ENCODE measurements around the gene PPP2R1B.
A peak's percentile ranks its signal among the peaks of the same experiment; 100 is the strongest.
"Not testable (repeated sequence)": the region's sequence is repeated elsewhere in the genome, so short reads cannot be mapped to it uniquely, and the experiment has no call there.

Gene PPP2R1B

DNA sequence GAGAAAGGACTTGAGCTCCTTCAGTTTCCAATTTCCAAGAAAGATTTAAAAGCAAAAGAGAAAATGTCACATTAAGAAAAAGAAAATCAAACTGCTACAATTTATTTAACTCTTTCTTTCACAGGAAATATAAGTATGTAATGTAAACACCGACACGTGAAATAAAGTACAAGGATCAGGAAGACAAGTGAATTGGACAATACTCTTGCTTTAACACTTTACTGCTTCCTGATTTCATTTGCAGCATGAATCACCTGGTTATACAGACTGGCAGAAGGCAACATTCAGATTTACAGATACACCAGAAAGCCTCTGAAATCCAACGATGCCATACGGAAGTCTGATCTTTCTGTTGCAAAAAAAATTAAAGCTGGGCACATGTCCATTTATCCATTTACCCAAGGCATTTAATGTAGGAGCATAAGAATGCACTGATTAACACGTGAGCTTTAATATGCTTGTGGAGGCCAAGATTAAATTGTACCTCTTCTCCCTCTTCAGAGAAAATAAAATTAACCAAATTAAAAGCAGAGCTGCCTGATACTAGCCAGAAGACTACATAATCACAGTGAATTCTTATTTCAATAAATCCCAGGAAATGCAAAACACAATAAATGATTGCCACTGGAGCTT lies 16.0 kb upstream of the PPP2R1B start:
- DNase-seq, result no peak

DNA sequence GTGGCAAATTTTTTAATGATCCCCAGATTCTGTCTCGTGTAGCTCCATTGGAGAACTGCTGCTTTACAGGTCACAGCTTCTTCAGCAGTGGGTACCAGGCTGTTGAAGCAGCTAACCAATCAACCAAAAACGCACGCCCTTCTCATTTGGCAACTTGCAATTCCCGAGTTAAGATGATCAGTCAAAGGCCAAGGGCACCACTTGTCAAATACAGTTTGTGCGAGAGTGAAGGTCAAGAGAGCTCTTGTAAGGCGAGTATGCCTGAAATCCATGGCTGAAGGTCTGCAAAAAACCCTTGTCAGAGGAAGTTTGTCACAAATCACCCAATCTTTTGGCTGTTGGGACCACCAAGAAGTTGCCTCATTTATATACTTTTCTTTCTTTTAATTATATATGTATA lies 12.9 kb upstream of the PPP2R1B start:
- no peak for DNase-seq

DNA sequence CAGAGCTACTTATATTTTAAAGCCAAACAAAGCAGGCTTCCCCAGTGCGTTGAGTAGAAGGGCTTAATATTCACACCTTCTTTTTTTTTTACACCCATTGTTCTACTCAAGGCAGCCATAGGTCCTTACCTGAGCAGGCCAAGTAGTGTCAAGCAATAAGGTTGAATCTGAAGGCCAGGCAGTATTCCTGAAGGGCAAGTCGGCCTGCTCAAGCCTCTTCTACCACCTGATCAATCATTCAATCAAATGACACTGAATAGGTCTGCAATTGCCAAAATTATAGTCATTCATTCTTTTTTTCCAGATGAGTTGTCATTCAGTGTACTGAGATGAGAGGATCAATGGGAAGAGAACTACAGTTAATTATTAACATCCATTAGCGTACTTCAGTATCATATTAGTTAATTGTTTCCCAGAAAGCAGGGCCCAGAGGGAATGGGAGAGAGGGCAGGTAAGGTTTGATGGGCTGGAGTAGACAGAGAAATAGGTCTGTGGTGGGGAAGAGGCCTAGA lies 11.9 kb upstream of the PPP2R1B start:
- DNase-seq, result no peak

DNA sequence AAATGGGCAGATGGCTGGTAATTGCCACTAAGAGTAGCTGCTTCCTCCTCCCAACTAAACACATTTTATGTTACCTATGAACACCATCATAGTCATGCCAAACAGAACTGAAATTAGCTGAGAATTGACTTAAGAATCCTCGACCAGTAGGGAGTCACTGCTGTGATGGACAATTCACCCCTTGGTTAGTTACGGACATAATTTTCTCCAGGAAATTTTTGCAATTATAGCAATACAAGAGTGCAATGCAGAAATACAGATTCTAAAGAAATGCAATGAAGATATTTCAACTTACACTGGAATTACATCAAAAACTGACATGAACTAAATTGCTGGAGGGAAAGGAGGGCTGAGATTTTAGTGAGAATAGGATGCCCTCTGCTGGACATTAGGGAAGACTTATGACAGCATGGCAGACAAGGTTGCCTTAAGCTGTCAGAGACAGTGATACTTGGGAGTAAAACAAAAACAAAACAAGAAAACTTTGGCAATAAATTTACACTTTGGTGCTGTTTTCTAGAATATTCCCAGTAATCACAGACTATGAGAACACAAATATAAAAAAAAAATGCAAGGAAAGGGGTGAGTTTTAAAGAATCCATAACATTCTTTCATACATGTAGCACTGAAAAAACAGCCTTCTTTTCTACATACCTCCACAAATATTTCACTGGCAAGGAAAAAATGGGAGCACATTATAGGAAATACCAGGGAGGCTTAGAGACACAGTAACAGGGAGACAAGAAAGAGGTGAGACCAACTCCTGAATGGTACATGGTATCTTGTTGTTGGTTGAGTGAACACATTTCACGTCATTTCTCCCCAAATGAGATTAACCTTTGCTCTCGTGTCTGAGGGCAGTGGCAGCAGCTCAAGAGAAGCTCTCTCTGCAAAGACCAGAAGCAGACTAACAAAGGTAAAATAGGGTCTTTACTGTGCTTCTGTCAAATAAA lies 11.2 kb upstream of the PPP2R1B start:
- peak in 1 of 2 donors; percentile 53 for DNase-seq

DNA sequence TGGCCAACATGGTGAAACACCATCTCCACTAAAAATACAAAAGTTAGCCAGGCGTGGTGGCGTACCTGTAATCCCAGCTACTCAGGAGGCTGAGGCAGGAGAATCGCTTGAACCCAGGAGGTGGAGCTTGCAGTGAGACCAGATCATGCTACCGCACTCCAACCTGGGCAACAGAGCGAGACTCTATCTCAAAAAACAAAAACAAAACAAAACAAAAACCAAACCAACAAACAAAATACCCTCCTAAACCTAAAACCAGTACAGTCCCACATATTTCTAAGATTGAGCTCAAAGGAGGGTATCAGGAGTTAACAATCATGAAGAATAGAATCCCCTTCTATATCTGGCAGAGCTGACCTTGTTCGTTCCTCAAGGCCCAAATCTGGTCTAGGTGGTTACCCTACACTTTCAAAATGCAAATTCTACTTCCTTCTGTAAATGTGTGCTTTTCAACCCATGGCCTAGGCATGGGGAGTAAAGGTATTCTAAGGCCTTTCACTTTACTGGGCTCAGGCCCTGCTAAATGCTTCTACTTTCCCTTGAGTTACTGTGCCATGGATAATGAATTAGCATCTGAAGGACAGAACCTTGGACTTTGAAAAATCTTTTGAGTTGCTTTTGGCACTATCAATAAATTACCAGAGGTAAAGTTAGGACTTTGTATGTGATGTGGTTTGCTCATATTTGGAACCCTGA lies 10.4 kb upstream of the PPP2R1B start:
- DNase-seq, result no peak

DNA sequence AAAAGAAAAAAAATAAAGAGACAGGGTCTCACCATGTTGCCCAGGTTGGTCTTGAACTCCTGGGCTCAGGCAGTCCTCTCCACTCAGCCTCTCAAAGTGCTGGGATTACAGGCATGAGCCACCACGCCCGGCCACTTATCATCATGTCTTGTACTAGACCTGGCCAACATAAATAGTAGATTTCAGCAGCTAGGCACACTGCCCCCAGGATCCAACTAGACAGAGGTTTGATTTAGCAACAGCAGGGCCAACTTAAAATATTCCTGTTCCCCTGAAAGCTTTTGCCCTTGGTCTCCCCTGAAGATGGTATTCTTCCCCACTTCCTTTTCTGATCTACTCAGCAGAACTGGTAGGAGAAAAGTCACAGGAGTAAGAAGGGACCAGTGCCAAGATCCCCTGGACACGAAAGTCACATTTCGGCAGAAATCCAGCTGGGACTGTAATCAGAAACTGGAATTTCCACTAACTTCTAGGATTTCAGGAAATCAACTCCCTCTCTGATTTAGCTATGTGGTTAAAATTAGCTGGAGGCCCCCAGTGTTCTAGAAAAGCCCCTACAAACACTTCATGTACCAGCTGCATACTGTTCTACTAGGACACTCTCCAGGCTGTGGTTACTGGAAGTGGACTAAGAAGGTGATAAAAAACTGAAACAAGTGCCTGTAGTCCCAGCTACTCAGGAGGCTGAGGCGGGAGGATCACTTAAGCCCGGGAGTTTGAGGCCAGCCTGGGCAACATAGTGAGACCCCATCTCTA lies 8.9 kb upstream of the PPP2R1B start:
- DNase-seq, result no peak

DNA sequence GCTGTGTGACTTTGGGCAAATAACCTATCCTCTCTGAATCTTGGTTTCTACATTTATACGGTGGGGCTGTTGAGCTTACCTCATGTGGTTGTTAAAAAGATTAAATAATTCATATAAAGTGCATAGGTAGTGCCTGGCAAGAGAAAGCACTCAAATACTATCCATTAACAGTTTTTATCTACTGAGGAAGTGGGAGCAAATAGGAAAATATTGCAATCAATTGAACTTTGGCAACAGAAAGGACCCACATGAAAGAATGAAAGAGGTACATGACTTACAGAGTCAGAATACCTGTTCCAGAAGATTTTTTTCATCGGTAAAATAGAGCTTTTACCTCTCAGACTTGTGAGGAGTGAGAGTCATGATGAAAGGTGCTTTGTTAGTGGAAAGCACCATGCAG lies 6.3 kb upstream of the PPP2R1B start:
- DNase-seq, result no peak

DNA sequence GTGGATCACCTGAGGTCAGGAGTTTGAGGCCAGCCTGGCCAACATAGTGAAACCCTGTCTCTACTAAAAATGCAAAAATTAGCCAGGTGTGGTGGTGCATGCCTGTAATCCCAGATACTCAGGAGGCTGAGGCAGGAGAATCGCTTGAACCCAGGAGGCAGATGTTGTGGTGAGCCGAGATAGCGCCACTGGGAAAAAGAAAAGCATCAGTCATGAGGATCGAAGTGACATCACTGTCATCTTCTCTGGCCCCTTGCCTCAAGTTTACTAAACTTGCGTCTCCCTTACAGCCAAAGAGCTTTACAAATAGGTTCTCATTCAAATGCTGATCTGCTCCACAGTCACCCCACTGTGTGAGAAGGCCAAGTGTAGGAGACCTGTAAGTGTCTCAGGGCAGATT lies 5.0 kb upstream of the PPP2R1B start:
- not testable (repeated sequence) for DNase-seq

DNA sequence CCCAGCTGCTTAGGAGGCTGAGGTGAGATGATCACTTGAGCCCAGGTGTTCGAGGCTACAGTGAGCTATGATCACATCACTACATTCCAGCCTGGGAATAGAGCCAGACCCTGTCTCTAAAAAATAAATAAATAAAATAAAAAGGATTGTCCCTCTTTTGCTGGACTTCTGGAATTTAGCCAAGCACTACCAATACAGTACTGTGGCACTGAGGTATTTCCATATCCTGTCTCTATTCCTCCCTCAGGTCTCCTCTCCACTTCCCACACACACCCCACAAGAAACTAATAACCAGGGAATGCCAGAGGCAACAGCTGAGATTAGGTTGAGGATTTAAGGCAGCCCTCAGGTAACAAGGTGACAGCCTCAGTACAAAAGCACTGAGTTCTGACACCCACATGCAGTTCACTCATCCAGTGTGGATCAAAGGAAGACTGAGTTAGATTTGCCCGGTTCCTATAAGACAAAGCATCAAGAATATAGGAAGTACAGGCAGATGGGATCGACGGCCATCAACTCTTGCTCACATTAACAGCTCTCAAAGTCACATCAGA lies 4.5 kb upstream of the PPP2R1B start:
- no peak for DNase-seq

DNA sequence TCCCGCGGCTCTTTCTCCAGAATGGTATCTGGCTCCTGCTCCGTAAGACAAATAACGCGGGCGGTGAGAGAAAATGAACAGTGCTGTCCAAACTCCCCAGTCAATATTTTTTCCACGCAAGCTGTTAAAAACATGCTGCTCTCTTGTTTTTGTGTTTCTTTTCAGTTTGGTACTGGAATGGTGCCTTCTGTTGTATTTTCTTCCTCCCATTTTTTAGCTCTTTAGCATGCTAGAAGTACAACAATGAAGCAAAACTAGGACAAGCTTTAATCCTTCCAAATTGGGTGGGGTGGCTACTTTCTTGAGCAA lies 599 bp upstream of the PPP2R1B start:
- DNase-seq, result no peak

DNA sequence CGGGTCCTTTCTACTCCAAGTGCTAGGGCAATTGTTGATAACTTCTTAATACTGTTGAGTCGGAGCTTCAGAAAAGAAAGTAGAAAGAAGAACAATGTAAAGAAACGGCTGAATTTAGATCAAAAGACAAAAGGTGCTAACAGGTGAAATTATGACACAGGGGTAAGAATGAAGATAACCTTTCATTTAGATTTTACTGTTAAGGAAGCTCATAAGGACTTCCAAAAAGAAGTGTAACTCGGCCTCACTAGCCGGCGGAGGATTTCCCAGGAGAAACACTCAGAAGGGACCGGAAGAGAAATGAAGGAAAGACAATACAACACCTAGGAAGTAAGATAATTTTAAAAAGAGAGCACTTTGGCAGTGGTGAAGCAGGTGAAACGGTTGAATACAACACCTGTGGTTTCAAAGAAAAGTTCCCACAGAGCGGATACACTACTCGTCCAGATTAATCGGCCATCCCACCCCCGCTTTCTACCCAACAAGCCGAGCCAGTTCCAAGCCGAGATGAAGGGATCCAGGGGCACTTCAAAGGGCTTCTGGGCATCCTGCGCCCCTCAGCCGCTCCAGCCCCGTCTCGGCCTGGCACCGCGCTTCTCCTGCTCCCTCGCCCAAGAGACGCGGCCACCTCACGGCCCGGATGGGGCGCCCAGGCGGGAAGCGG lies 737 bp downstream of the PPP2R1B start:
- DNase-seq, result no peak

DNA sequence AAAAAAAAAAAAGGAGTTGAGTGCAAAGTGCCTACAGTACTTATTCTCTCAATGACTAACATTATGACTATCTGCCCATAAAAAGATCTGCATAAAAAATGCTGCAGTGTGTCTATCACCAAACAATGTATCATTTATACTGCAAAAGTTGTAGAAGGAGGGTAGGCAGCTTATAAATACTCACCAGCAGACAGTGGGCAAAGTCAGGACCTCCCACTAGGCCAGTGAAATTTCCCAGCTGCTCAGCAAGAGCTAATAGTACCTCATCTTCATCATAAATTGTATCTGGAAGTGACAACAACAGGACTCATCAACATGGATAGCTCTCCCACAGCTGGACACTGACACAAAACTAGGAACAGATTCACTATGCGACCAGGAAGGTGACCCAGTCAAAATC lies 1.6 kb downstream of the PPP2R1B start:
- no peak for DNase-seq

DNA sequence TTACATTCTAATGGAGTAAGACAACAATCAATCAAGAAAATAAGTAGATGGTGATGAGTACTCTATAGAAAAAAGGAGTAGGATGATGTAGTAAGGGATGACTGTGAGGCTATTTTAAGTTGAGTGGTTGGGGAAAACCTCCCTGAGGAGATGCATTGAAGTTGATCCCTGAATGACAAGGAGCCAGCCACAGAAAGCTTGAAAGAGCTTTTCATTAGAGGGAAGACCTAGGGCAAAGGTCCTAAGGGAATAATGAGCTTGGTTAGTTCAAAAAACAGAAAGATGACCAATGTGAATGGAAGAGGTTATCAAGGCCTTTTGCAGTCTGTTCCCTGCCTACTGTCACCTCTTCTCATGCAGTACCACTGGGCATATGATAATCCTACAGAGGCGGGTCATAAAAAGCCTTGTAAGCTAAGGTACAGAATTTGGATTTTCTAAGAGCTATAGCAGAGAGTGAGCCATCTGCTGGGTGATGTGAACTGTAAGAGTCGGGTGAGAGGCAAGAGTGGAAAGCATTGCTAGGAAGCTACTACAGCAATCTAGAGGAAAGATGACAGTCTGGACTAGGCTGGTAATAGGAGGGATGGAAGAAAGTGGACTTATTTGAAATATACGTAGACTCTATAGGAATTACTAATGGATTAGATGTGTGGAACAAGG lies 3.1 kb downstream of the PPP2R1B start:
- DNase-seq, result no peak

DNA sequence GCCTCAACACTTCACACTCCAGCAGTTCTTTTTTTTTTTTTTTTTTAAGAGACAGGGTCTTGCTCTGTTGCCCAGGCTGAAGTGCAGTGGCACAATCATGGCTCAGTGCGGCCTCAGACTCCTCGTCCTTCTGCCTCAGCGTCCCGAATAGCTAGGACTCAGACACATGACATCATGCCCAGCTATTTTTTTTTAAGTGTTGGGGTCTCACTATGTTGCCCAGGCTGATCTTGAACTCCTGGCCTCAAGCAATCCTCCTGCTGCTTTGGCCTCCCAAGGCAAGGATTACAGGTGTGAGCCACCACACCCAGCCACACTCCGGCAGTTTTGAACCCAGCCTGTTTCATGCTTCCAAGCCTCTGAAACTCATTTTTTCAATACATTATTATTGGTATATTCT lies 3.7 kb downstream of the PPP2R1B start:
- DNase-seq, result no peak

DNA sequence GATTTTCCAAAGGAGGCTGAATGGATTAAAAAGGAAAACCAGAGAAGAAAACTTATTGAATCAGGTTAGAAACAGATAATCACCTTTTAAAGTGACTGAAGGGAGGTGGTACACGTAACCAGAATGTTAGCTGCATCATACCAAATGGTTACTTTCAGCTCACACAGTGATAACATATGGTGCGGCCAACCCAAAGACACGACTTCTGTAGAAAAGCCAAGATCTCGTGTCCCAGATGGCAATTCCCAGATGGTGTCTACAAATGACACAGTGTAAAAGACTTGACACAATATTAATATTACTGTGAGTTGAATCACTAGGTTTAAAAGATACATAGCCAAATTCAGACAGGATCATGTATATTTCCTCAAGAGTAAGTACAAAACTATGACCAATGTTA lies 5.2 kb downstream of the PPP2R1B start:
- no peak for DNase-seq

DNA sequence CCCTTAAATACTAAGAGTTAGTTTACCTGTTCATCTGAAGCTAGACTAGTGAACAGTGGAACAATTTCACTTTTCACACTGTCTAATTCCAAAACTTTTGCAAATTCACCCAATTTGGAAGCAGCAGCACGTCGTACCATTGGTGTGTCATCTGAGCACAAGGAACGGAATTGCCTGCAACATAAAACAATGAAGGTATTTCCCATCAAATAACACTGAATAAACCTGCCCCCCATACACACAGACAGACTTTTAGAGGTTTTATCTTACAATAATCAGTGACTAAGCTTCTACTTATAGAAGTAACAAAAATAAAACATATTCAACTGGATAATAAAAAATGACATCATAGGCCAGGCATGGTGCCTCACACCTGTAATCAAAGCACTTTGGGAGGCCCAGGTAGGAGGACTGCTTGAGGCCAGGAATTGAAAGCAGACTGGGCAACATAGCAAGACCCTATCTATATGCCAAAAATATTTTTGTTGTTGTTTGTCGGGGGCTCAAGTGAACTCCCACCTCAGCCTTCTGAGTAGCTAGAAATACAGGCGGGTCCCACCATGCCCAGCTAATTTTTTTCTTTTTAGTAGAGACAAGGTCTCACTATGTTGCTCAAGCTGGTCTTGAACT lies 6.3 kb downstream of the PPP2R1B start:
- no peak for DNase-seq

DNA sequence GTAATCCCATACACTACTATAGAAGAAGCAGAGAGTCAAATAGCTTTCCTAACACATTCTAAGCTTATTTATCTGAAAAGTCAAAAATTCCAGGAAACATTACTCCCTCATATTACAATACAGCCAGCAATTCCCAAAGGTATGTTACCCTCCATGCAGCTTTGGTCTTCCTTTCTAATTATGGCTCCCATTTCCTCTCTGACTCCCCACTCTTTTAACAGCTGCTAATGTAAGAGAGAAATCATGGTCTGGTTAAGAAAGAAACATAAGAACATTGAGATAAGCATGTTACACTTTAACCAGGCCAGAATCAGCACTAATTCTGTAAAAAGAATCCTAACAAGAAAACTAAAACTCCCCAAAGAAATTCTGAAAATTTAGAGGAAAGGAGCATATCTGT lies 6.8 kb downstream of the PPP2R1B start:
- no peak for DNase-seq

DNA sequence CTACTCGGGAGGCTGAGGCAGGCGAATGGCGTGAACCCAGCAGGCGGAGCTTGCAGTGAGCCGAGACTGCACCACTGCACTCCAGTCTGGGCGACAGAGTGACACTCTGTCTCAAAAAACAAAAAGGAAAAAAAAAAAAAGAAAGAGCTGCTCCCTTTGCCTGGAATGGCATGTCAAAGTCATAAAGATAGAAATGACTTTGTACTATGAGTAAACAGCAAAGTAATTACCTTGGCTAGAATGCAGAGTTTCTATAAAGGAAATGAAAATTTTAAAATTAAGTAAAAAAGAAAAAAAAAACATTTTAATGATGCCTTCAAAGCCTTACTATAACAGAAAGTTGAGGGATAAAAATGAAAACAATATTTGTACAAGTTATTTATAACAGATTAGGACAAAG lies 10.1 kb downstream of the PPP2R1B start:
- DNase-seq, result no peak

DNA sequence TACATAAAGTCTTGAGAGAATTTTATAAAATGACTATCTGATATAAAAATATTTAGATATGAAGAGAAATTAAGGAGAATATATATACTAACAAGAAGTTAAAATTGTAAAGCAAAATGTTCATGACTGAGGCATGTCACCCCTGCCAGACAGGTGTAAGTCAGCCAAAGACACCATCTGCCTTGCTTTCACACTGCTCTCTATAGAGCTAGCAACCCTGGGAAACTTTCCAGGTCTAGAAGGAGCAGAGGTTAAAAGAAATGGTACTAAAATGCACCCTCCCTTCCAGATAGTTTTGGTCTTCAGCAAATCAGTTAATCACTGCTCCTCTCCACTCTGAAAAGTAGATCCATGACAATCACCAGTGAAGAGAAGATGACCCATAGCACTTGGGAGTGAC lies 16.5 kb downstream of the PPP2R1B start:
- DNase-seq, result no peak

DNA sequence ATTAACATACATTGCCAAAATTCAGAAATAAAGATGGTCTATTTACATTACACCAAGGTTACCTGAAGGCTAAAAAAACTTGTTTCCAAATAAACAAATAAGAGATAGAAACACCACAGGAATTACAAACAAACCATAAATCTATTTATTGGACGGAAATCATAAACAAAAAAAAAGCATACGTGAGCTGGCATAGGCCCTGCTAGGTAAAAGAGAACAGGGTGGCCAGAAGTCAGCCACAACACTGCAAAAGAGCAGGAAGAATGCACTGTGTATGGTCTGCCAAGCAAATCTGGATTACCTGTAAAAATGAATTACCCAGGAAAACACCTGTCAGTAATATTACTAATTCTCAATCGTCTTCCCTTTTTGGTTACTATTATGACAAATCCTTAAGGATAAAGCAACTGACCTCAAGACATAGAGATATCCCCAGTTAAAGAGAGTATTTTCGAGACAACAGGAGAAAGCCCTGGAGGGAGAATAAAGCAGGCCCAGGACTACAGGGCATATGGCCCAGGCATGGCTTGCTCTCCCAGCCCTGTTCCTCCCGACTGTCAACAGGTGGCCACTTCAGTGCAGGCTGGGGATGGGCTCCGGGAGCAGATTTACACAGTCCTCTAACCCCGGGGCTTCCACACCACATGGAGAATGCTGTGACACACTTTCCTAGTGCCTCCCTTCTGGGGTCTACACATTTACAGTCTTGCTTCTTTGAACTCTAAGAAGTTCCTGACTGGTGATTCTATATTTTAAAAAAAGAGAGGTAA lies 18.0 kb downstream of the PPP2R1B start:
- DNase-seq, result no peak
